Measurements from ENCODE around the gene RFX7. TPM values are rescaled to one million over a fixed set of nuclear protein-coding genes. Genes with fewer than 3 reads are reported as not detected.

Gene RFX7
- total RNA-seq, 1 experiment from 2014 or later, result 18.1 TPM

GRCh38 chr15:56040081-56041035 lies 203.3 kb downstream of the RFX7 start:
- Histone ChIP-seq H3K9ac (ENCODE audit: low read length) (peak overlapping the region; percentile 33), H3K36me3 (ENCODE audit: control insufficient read depth in 1 of 2, insufficient read depth in 2 of 2, low read length in 2 of 2) (no peaks in the 10 kb centered on the region), H4K20me1 (ENCODE audit: insufficient read depth) (no peaks in the 10 kb centered on the region), H3K4me2 (ENCODE audit: low read length) (peak overlapping the region; percentile 61), H2AFZ (ENCODE audit: low read depth, low read length, poor library complexity, severe bottlenecking) (peak overlapping the region; percentile 65), H3K79me2 (ENCODE audit: insufficient read depth, low read length) (no peaks in the 10 kb centered on the region), H3K9me3 (ENCODE audit: control insufficient read depth in 1 of 2, insufficient read depth in 1 of 2, low read depth in 1 of 2, low read length in 2 of 2) (no peaks in the 10 kb centered on the region), H3K27ac (ENCODE audit: low read depth, low read length) (peak overlapping the region; percentile 52), H3K4me1 (ENCODE audit: control insufficient read depth in 1 of 2, insufficient read depth in 2 of 2, low read length in 2 of 2) (peaks cover 18 to 23% of the 10 kb centered on the region in 2 experiments), H3K4me3 (replicated peaks in 1 of 2; ENCODE audit: low read depth in 1 of 2, low read length in 2 of 2) (no peak overlapping the region), H3K9me2 (ENCODE audit: insufficient read depth) (no peaks in the 10 kb centered on the region), H3K27me3 (ENCODE audit: insufficient read depth, low read length) (no peaks in the 10 kb centered on the region)
- CTCF ChIA-PET, result interaction anchor here (1.2 kb wide), 1 partner anchor 13 kb away, joined by 4 read pairs; no protein-coding TSS in a partner anchor
- intact Hi-C loops (cut with micrococcal nuclease), result no loop called here
- RAD21 ChIA-PET (ENCODE audit: low non-redundant PET in 1 of 2, low total read pairs in 2 of 2, uncharacterized antibody in 2 of 2, unreplicated experiment in 2 of 2), result no interaction called here
- peak; percentile 87 for ATAC-seq
- peak; percentile 88 for DNase-seq (ENCODE audit: low read depth, low spot score)
- TF ChIP-seq POLR2AphosphoS5 (IDR thresholded peaks at IDR 0.05; ENCODE audit: low read depth, low read length) (peak; percentile 61), ATF3 (IDR thresholded peaks at IDR 0.05) (peak; percentile 96), POLR2A (IDR thresholded peaks at IDR 0.05; ENCODE audit: borderline replicate concordance, extremely low read depth, insufficient read depth, insufficient read length) (no peak), CBX3 (IDR thresholded peaks at IDR 0.05; ENCODE audit: low read depth) (peak; percentile 96), ZBTB33 (IDR thresholded peaks at IDR 0.05; ENCODE audit: extremely low read depth, insufficient replicate concordance, low read length) (no peak), SP1 (IDR thresholded peaks at IDR 0.05; ENCODE audit: low read depth) (peak; percentile 92), SRF (IDR thresholded peaks at IDR 0.05; ENCODE audit: low read depth) (peak; percentile 40; the same call in 1 of the 2 replicates), RAD21 (IDR thresholded peaks at IDR 0.05; ENCODE audit: low read depth) (peak; percentile 34), TCF7L2 (IDR thresholded peaks at IDR 0.05; ENCODE audit: borderline replicate concordance, extremely low read depth, insufficient read depth, insufficient read length) (peak; percentile 60), SIN3A (IDR thresholded peaks at IDR 0.05; ENCODE audit: low read depth) (peak; percentile 46; the same call in 1 of the 2 replicates), EZH2phosphoT487 (IDR thresholded peaks at IDR 0.05; ENCODE audit: borderline replicate concordance) (no peak), YY1 (IDR thresholded peaks at IDR 0.05; ENCODE audit: extremely low read depth, insufficient replicate concordance, low read depth, low read length) (peak; percentile 12), CEBPB (IDR thresholded peaks at IDR 0.05; ENCODE audit: low read depth) (peak; percentile 97), JUND (IDR thresholded peaks at IDR 0.05) (peak; percentile 80), ZNF274 (IDR thresholded peaks at IDR 0.05; ENCODE audit: low read depth, low read length) (no peak), MAX (IDR thresholded peaks at IDR 0.05) (peak; percentile 92), CTCF (IDR thresholded peaks at IDR 0.05 in 2 of 3, conservative IDR thresholded peaks at IDR 0.05 in 1 of 3; ENCODE audit: borderline replicate concordance in 1 of 3, insufficient read depth in 1 of 3, low read depth in 2 of 3, low read length in 2 of 3) (no peak), FOSL1 (IDR thresholded peaks at IDR 0.05; ENCODE audit: low read depth) (peak; percentile 70)
- POLR2A ChIA-PET, result no interaction called here
- BruUV-seq (replicated peaks), result TSS peak; percentile 93
